HG03064 (cell line): Measurements from ENCODE around the gene GIN1.
"Not testable (repeated sequence)": the region's sequence is repeated elsewhere in the genome, so short reads cannot be mapped to it uniquely, and the experiment has no call there.

Experiments
- ATAC-seq: cut with Tn5 transposase; IDR thresholded peaks from one replicate; pipeline ENCODE4 v1.9.1; 2021; ENCODE audit warnings: low read depth; ENCODE audit not compliant: unreplicated experiment

The GIN1 gene

GRCh38 chr5:103119765-103120606 lies at the start of gene GIN1, which contains the start of gene PPIP5K2:
Gene GIN1, minus strand, starts transcription at chr5:103120138. Its CDS starts 11,431 bp downstream, at chr5:103108707.
Gene PPIP5K2, plus strand, starts transcription at chr5:103120301. Its CDS starts 9,289 bp downstream, at chr5:103129590.
- peak; percentile 94 for ATAC-seq

GRCh38 chr5:103166706-103167105 lies 46.8 kb upstream of the GIN1 start:
- no peak for ATAC-seq

- ATAC-seq, result no peak
Observed at GRCh38 chr5:103151156-103151555, 31.2 kb upstream of the GIN1 start.

GRCh38 chr5:103148213-103148612 lies 28.3 kb upstream of the GIN1 start:
- no peak for ATAC-seq

GRCh38 chr5:103145196-103145595 lies 25.3 kb upstream of the GIN1 start:
- ATAC-seq, result no peak

GRCh38 chr5:103142132-103142531 lies 22.2 kb upstream of the GIN1 start:
- ATAC-seq, result not testable (repeated sequence)

- peak; percentile 89 for ATAC-seq
Observed at GRCh38 chr5:103139264-103139865, 19.4 kb upstream of the GIN1 start.

- ATAC-seq, result no peak
Observed at GRCh38 chr5:103138202-103138690, 18.3 kb upstream of the GIN1 start.

- no peak for ATAC-seq
Observed at GRCh38 chr5:103135461-103135860, 15.5 kb upstream of the GIN1 start.

- no peak for ATAC-seq
Observed at GRCh38 chr5:103133231-103133630, 13.3 kb upstream of the GIN1 start.

GRCh38 chr5:103132684-103133083 lies 12.7 kb upstream of the GIN1 start:
- no peak for ATAC-seq

- ATAC-seq, result no peak
Observed at GRCh38 chr5:103128202-103128601, 8.3 kb upstream of the GIN1 start.

GRCh38 chr5:103127292-103127817 lies 7.4 kb upstream of the GIN1 start:
- no peak for ATAC-seq

- ATAC-seq, result no peak
Observed at GRCh38 chr5:103126557-103126956, 6.6 kb upstream of the GIN1 start.

GRCh38 chr5:103122242-103122641 lies 2.3 kb upstream of the GIN1 start:
- ATAC-seq, result no peak

GRCh38 chr5:103120607-103121200 lies 766 bp upstream of the GIN1 start:
- no peak for ATAC-seq

GRCh38 chr5:103119070-103119764 lies 721 bp downstream of the GIN1 start:
- ATAC-seq, result no peak

GRCh38 chr5:103117471-103117991 lies 2.4 kb downstream of the GIN1 start:
- ATAC-seq, result no peak

- ATAC-seq, result no peak
Observed at GRCh38 chr5:103114440-103114839, 5.5 kb downstream of the GIN1 start.

- no peak for ATAC-seq
Observed at GRCh38 chr5:103112910-103113309, 7.0 kb downstream of the GIN1 start.
